Mesothelial cell of epicardium (in vitro differentiated cells): ENCODE measurements around the gene UBE2L5. TPM values are rescaled to one million over a fixed set of nuclear protein-coding genes. Genes with fewer than 3 reads are reported as not detected.
"Not testable (repeated sequence)": the region's sequence is repeated elsewhere in the genome, so short reads cannot be mapped to it uniquely, and the experiment has no call there.

Experiments used
- DNase-seq, 2 experiments: peaks; one replicate each; pipeline ENCODE4 v3.0.0; 2021; ENCODE audit warnings: low spot score in 2 of 2; ENCODE audit not compliant: unreplicated experiment in 2 of 2
- H3K27ac Mint-ChIP-seq: 2 replicates; pipeline ENCODE4 v1.8.0; 2021; ENCODE audit warnings: mixed read lengths
- H3K27me3 Mint-ChIP-seq: 2 replicates; pipeline ENCODE4 v1.8.0; 2021; ENCODE audit warnings: low read depth, mixed read lengths
- H3K36me3 Mint-ChIP-seq: 2 replicates; pipeline ENCODE4 v1.8.0; 2021; ENCODE audit warnings: mixed read lengths
- H3K4me1 Mint-ChIP-seq: 2 replicates; pipeline ENCODE4 v1.8.0; 2021; ENCODE audit warnings: mixed read lengths
- H3K4me3 Mint-ChIP-seq: 2 replicates; pipeline ENCODE4 v1.8.0; 2021; ENCODE audit warnings: mild to moderate bottlenecking, moderate library complexity, mixed read lengths
- H3K9me3 Mint-ChIP-seq: 2 replicates; pipeline ENCODE4 v1.8.0; 2021; ENCODE audit warnings: mixed read lengths
- total RNA-seq: library from RNA; stranded (reverse); gene quantifications from 3 replicates; pipeline ENCODE4 v1.2.1, GENCODE V29; 2021
- TF ChIP-seq, protein P1 (sequence below): fragments of 200-600 bp; sonication (generic); IDR thresholded peaks from one replicate; pipeline ENCODE4 v1.5.0; 2021; ENCODE audit warnings: antibody characterized with exemption; ENCODE audit not compliant: unreplicated experiment

Gene UBE2L5
- total RNA-seq, 1 donor from 2014 or later = not detected

DNA sequence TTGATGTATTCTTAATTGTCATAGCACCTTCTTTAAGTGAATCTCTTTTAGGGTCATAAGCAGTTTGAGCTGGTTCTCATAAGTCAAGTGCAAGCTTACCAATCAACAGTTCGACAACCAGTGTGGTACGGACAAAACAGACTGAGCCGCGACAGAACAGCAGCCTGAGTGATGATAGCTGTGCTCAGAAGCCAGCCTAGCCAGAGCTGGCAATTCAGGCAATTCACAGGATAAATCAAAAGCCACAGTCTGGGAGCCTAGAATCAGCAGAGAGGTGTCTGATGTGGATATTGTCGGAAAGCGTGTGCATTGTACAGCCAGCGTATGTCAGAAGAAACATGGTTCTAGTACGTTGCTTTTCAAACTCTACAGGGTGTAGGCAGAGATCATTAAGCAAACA is 14.9 kb downstream of the UBE2L5 start:
- peaks cover 12% of the 10 kb centered on the region for H3K27me3 Mint-ChIP-seq
- DNase-seq = no peak
- H3K27ac Mint-ChIP-seq = no peak overlapping the region
- H3K4me1 Mint-ChIP-seq = peaks cover 2% of the 10 kb centered on the region
- no peaks in the 10 kb centered on the region for H3K9me3 Mint-ChIP-seq
- no peaks in the 10 kb centered on the region for H3K36me3 Mint-ChIP-seq
- no peak overlapping the region for H3K4me3 Mint-ChIP-seq
- TF ChIP-seq, protein P1, sequence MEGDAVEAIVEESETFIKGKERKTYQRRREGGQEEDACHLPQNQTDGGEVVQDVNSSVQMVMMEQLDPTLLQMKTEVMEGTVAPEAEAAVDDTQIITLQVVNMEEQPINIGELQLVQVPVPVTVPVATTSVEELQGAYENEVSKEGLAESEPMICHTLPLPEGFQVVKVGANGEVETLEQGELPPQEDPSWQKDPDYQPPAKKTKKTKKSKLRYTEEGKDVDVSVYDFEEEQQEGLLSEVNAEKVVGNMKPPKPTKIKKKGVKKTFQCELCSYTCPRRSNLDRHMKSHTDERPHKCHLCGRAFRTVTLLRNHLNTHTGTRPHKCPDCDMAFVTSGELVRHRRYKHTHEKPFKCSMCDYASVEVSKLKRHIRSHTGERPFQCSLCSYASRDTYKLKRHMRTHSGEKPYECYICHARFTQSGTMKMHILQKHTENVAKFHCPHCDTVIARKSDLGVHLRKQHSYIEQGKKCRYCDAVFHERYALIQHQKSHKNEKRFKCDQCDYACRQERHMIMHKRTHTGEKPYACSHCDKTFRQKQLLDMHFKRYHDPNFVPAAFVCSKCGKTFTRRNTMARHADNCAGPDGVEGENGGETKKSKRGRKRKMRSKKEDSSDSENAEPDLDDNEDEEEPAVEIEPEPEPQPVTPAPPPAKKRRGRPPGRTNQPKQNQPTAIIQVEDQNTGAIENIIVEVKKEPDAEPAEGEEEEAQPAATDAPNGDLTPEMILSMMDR = no peak

DNA sequence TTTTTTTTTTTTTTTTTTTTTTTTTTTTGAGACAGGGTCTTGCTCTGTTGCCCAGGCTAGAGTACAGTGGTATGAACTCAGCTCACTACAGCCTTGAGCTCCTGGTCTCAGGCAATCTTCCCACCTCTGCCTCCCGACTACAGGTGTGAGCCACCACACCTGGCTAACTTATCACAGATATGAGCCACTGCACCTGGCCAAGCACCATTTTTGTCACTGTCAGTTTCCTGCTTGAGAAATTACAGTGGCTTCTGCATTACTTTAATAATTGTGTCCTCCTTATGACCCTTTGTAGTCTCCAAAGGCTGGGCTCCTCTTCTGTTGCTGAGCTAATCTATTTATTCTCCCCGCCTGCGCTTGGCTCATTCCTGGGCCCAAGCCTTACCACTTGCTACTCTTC is 16.0 kb downstream of the UBE2L5 start:
- H3K9me3 Mint-ChIP-seq = peaks cover 3% of the 10 kb centered on the region
- H3K4me1 Mint-ChIP-seq = peaks cover 2% of the 10 kb centered on the region
- TF ChIP-seq, protein P1 = no peak
- no peak for DNase-seq
- no peak overlapping the region for H3K27ac Mint-ChIP-seq
- no peak overlapping the region for H3K4me3 Mint-ChIP-seq
- no peaks in the 10 kb centered on the region for H3K36me3 Mint-ChIP-seq
- H3K27me3 Mint-ChIP-seq = peaks cover 12% of the 10 kb centered on the region

DNA sequence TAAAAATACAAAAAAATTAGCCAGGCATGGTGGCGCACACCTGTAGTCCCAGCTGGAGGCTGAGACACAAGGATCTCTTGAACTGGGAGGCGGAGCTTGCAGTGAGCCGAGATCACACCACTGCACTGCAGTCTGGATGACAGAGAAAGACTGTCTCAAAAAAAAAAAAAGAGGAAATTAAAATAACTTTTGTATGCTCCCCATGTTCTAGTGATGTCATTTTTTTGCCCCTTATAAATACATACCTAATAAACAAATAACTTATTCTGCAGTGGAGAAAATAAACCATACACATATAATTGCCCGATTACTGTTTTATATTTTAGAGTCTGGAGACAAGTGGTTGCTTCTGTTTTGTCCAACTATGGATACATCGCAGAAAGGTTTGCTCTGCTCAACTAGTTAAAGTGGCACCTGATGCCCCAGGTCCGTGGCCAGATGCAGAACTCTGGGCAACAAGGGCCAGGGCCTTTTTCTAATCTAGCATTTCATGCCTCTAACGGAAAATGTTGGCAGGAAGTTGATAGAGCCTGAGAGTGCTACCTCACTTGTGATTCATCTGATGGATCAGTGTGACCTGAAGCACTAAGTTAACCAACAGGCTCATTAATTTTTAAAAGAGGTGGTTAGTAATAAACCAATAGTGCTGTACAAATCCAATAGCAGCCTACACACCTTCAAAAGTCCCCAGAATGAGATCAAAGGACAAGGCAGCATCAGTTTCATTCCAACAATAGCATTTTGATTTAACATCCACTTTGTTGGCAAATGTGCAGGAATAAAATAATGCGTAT is 18.8 kb downstream of the UBE2L5 start:
- H3K36me3 Mint-ChIP-seq = no peaks in the 10 kb centered on the region
- peaks cover 3% of the 10 kb centered on the region for H3K9me3 Mint-ChIP-seq
- no peak for DNase-seq
- H3K4me1 Mint-ChIP-seq = peaks cover 4% of the 10 kb centered on the region
- peaks cover 9% of the 10 kb centered on the region for H3K27me3 Mint-ChIP-seq
- H3K27ac Mint-ChIP-seq = no peak overlapping the region
- TF ChIP-seq, protein P1 = no peak
- no peak overlapping the region for H3K4me3 Mint-ChIP-seq

DNA sequence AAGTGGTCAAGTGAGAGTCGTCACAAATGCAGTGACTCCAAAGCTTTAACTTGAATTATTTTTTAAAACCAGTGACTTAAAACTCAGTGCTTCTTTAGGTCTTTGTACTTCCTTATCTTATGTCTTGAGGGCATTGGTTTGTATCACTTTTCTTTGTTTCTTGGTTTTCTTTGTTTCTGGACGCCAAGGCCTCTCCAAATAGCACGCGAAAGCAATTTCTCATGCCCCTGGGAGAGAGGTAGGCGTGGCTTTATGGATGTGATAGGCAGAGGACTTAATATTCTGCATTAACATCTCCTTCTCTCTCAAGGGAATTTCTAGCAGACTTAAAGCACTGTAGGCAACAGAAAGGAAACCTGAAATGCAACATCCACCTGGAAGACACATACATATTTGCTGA is 20.6 kb downstream of the UBE2L5 start:
- TF ChIP-seq, protein P1 = no peak
- H3K27ac Mint-ChIP-seq = no peak overlapping the region
- no peak overlapping the region for H3K4me3 Mint-ChIP-seq
- no peaks in the 10 kb centered on the region for H3K36me3 Mint-ChIP-seq
- peaks cover 3% of the 10 kb centered on the region for H3K9me3 Mint-ChIP-seq
- H3K27me3 Mint-ChIP-seq = no peaks in the 10 kb centered on the region
- peaks cover 7% of the 10 kb centered on the region for H3K4me1 Mint-ChIP-seq
- no peak for DNase-seq

DNA sequence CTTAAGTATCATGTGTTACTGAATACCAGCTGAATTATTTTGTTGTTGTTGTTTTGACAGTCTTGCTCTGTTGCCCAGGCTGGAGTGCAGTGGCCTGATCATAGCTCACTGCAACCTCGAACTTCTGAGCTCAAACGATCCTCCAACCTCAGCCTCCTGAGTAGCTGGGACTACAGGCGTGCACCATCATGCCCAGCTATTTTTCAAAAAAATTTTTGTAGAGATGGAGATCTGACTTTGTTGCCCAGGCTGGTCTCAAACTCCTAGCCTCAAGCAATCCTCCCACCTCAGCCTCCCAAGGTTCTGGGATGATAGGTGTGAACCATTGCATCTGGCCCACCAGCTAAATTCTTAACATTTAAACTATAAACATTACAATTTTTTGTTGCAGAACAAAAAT is 21.2 kb downstream of the UBE2L5 start:
- H3K4me1 Mint-ChIP-seq, H3K27ac Mint-ChIP-seq, H3K36me3 Mint-ChIP-seq, H3K4me3 Mint-ChIP-seq, DNase-seq, H3K27me3 Mint-ChIP-seq, H3K9me3 Mint-ChIP-seq: not testable (repeated sequence)

DNA sequence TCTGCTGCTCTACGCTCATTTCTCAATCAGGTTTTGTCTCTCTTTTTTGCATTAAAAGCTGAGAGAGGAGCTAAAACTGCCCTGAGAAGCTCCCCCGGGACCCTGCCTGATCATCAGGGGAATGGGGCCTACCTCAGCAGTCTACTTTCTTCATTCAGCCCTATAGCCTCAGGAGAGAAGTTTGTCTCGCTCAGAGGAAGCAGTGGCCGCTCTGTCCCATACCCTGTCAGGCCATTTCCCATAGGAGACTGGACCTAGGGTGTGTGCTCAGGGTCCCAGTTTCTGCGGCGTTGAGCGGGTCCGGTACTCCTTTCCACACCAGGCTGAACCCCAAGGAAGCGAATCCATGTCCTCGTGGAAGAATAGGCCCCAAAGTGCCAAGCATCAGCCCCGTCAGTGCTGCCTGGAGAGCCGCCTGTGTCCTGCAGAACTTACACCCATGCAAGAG is 21.7 kb downstream of the UBE2L5 start:
- H3K9me3 Mint-ChIP-seq = peaks cover 3% of the 10 kb centered on the region
- peaks cover 7% of the 10 kb centered on the region for H3K4me1 Mint-ChIP-seq
- no peaks in the 10 kb centered on the region for H3K27me3 Mint-ChIP-seq
- no peak overlapping the region for H3K27ac Mint-ChIP-seq
- no peaks in the 10 kb centered on the region for H3K36me3 Mint-ChIP-seq
- no peak overlapping the region for H3K4me3 Mint-ChIP-seq
- TF ChIP-seq, protein P1 = no peak
- DNase-seq = no peak
